ENCODE results near the gene ECSIT. TPM values are rescaled to one million over a fixed set of nuclear protein-coding genes. Genes with fewer than 3 reads are reported as not detected.
A peak's percentile ranks its signal among the peaks of the same experiment; 100 is the strongest.

Gene ECSIT
- total RNA-seq, 1 donor from 2014 or later, result 32.1 TPM

GRCh38 chr19:11507370-11508078 is 21.4 kb downstream of the ECSIT start:
- no peak for DNase-seq (ENCODE audit: low spot score in 2 of 2, unreplicated experiment in 2 of 2)
- no peaks in the 10 kb centered on the region for H3K9me3 Mint-ChIP-seq
- peaks cover 14% of the 10 kb centered on the region for H3K4me1 Mint-ChIP-seq
- H3K27me3 Mint-ChIP-seq (ENCODE audit: low read depth), result no peaks in the 10 kb centered on the region
- H3K36me3 Mint-ChIP-seq, result peaks cover 12% of the 10 kb centered on the region
- no peak overlapping the region for H3K27ac Mint-ChIP-seq
- TF ChIP-seq CTCF (IDR thresholded peaks at IDR 0.05; ENCODE audit: unreplicated experiment), result no peak
- peak overlapping the region; percentile 17 for H3K4me3 Mint-ChIP-seq

- Mint-ChIP-seq H3K4me1 (peaks cover 14% of the 10 kb centered on the region), H3K4me3 (peak overlapping the region; percentile 83), H3K36me3 (peaks cover 8% of the 10 kb centered on the region), H3K27ac (peak overlapping the region; percentile 53), H3K9me3 (no peaks in the 10 kb centered on the region), H3K27me3 (ENCODE audit: low read depth) (no peaks in the 10 kb centered on the region)
- TF ChIP-seq CTCF (IDR thresholded peaks at IDR 0.05; ENCODE audit: unreplicated experiment), result no peak
- DNase-seq (ENCODE audit: low spot score in 2 of 2, unreplicated experiment in 2 of 2), result no peak
Measured at GRCh38 chr19:11506967-11507366, 22.0 kb downstream of the ECSIT start.

GRCh38 chr19:11506101-11506555 is 22.8 kb downstream of the ECSIT start:
- Mint-ChIP-seq H3K27me3 (ENCODE audit: low read depth) (no peaks in the 10 kb centered on the region), H3K4me1 (peaks cover 14% of the 10 kb centered on the region), H3K36me3 (peaks cover 6% of the 10 kb centered on the region), H3K9me3 (no peaks in the 10 kb centered on the region), H3K27ac (peak overlapping the region; percentile 97), H3K4me3 (peak overlapping the region; percentile 83)
- no peak for TF ChIP-seq CTCF (IDR thresholded peaks at IDR 0.05; ENCODE audit: unreplicated experiment)
- no peak for DNase-seq (ENCODE audit: low spot score in 2 of 2, unreplicated experiment in 2 of 2)

GRCh38 chr19:11505504-11506100 is 23.3 kb downstream of the ECSIT start, which contains the start of gene ZNF653:
ZNF653 (minus strand) TSS chr19:11505839; CDS start chr19:11505786, 53 bp downstream.
- Mint-ChIP-seq H3K4me3 (peak within 1 kb of the TSS; percentile 83), H3K36me3 (peaks cover 5% of the 10 kb centered on the region), H3K27ac (peak within 1 kb of the TSS; percentile 97), H3K4me1 (peaks cover 14% of the 10 kb centered on the region), H3K27me3 (ENCODE audit: low read depth) (no peaks in the 10 kb centered on the region), H3K9me3 (no peaks in the 10 kb centered on the region)
- peak; percentile 93 to 98 for DNase-seq (ENCODE audit: low spot score in 2 of 2, unreplicated experiment in 2 of 2)
- TF ChIP-seq CTCF (IDR thresholded peaks at IDR 0.05; ENCODE audit: unreplicated experiment), result no peak

GRCh38 chr19:11505032-11505503 is 23.9 kb downstream of the ECSIT start:
- Mint-ChIP-seq H3K27ac (peak overlapping the region; percentile 97), H3K36me3 (peaks cover 2% of the 10 kb centered on the region), H3K4me1 (peaks cover 14% of the 10 kb centered on the region), H3K4me3 (peak overlapping the region; percentile 80), H3K27me3 (ENCODE audit: low read depth) (no peaks in the 10 kb centered on the region), H3K9me3 (no peaks in the 10 kb centered on the region)
- TF ChIP-seq CTCF (IDR thresholded peaks at IDR 0.05; ENCODE audit: unreplicated experiment), result no peak
- peak; percentile 89 to 94 for DNase-seq (ENCODE audit: low spot score in 2 of 2, unreplicated experiment in 2 of 2)

All from mesothelial cell of epicardium (in vitro differentiated cells).